Bronchial epithelial cell (primary cell): ENCODE measurements around the gene NTSR1. TPM values are rescaled to one million over a fixed set of nuclear protein-coding genes. Genes with fewer than 3 reads are reported as not detected.

Experiments
- DNase-seq: peaks from one replicate; pipeline ENCODE4 v3.0.0-alpha.2; 2010; ENCODE audit warnings: low read depth
- FAIRE-seq: peaks from 2 replicates; lab custom pipeline; 2011; peaks lifted over from hg19 to GRCh38; lab: Jason Lieb, UNC
- H3K27me3 ChIP-seq: 2 replicates; pipeline ENCODE4 v1.5.1; 2011; ENCODE audit warnings: low read length; ENCODE audit not compliant: control insufficient read depth, insufficient read depth
- H3K36me3 ChIP-seq: 2 replicates; pipeline ENCODE4 v1.5.1; 2011; ENCODE audit warnings: low read length; ENCODE audit not compliant: control insufficient read depth, insufficient read depth
- H3K4me3 ChIP-seq: 2 replicates; pipeline ENCODE4 v1.5.1; 2011; ENCODE audit warnings: mild to moderate bottlenecking, low read depth, low read length, control low read depth
- total RNA-seq: library from RNA; depleted of rRNA; stranded (reverse); fragments of >200 nt; gene quantifications from 2 replicates; pipeline ENCODE4 v1.2.1, GENCODE V29; 2014
- TF ChIP-seq, protein P1 (sequence below): IDR thresholded peaks from 2 replicates; pipeline ENCODE4 v1.5.1; 2011; ENCODE audit warnings: mild to moderate bottlenecking, moderate library complexity, low read length, control low read depth, inconsistent platforms; ENCODE audit not compliant: insufficient read depth, severe bottlenecking

The NTSR1 gene
- total RNA-seq, 1 donor from 2014 or later, result not detected

DNA sequence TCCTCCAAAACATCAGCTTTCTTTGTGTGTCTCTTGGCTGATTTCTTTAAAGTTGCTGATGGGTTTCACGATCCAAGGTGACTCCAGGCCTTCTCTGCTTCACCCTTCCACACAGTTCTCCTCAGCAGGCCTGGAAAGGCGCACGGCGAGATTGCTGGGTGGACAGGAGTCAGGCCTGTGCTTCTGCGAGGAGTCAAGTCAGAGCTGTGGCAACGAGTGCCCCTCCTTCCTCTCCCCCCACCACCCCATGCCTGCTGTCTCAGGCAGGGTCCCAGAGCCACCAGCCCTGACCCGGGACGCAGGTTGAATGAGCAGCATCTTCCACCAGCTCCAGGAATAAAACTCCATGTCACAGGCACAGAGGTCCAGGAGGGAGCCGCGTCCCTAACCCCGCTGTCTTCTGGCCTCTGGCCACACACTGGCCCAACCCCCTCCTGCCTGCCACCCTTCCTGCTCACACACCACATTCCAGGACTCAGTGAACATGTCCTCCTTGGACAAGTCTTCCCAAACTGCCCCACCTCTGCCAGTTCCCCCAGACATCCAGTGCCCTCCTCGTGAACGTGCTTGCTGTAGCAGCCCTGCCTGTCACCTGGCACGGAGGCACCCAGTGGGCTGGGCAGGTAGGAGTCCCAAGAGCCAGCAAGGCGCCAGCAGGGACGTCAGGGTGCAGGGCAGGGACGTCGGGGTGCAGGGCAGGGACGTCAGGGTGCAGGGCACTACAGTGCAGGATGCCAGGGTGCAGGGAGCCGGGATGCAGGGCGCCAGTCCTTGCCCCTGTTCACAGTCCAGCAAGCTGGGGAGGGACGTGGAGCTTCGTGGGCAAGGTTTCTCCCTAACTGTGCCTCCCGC, 7.2 kb upstream of the NTSR1 start:
- no peak for FAIRE-seq
- DNase-seq, result no peak
- no peaks in the 10 kb centered on the region for H3K36me3 ChIP-seq
- H3K27me3 ChIP-seq, result peaks cover 20% of the 10 kb centered on the region
- H3K4me3 ChIP-seq, result no peak overlapping the region
- TF ChIP-seq, protein P1, sequence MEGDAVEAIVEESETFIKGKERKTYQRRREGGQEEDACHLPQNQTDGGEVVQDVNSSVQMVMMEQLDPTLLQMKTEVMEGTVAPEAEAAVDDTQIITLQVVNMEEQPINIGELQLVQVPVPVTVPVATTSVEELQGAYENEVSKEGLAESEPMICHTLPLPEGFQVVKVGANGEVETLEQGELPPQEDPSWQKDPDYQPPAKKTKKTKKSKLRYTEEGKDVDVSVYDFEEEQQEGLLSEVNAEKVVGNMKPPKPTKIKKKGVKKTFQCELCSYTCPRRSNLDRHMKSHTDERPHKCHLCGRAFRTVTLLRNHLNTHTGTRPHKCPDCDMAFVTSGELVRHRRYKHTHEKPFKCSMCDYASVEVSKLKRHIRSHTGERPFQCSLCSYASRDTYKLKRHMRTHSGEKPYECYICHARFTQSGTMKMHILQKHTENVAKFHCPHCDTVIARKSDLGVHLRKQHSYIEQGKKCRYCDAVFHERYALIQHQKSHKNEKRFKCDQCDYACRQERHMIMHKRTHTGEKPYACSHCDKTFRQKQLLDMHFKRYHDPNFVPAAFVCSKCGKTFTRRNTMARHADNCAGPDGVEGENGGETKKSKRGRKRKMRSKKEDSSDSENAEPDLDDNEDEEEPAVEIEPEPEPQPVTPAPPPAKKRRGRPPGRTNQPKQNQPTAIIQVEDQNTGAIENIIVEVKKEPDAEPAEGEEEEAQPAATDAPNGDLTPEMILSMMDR, result no peak

DNA sequence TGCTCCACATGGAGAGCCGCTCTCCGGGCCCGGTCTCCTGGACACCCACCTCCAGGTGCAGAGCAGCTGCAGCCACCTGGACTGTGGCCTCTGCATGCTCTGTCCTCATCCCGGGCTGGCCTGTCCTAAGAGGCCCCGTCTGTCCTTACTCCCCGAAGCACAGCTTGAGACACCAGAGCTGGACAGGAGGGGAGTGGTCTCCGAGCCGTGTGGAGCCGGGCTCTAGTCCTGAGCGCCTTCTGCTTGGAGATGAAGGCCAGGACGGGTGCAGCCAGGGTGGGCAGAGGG, 6.7 kb upstream of the NTSR1 start:
- TF ChIP-seq, protein P1, result no peak
- FAIRE-seq (no peak), DNase-seq (no peak)
- H3K4me3 ChIP-seq, result no peak overlapping the region
- H3K36me3 ChIP-seq, result no peaks in the 10 kb centered on the region
- H3K27me3 ChIP-seq, result peaks cover 21% of the 10 kb centered on the region

DNA sequence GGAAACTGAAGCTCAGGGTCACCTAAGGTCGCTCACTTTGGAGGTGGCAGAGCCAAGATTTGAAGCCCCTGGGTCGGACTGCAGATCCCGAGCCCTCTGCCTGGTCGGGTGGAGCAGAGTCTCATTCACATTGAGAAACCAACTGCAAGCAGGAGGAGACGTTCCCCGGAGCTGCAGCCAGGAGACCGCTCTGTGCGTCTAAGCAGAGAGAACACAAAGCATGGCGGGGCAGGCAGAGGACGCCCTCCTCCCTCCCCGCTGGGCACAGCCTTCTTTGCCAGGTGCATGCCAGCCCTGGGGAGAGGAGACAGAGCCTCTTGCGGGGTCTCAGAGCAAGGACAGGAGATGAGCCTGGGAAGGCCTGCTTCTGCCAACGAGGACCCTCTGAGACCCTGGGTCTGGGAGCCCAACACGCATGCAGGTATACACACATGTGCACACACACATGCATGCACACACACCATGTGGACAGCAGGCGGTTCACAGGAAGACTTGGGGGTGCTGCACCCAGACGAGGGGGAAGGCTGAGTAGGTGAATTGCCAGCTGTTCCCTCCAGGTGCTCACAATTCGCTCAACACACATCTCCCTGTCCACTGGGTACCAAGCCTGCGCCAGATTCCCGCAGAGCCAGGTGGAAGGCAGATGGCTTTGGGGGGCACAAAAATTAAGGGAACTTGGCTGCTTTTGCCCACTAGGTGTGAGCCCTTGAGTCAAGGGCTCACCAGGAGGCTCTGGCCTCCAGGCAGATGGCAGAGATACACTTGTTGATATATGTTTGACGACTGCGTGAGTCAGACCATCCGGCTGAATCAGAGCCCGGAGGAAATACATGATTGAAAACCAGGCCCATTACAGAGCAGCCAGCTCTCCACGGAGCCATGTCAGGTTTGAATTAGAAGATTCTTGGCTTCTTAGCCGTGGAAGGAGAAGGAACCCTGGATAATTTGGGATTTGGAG, 5.5 kb upstream of the NTSR1 start:
- no peak for FAIRE-seq
- TF ChIP-seq, protein P1, result peak; percentile 49

DNA sequence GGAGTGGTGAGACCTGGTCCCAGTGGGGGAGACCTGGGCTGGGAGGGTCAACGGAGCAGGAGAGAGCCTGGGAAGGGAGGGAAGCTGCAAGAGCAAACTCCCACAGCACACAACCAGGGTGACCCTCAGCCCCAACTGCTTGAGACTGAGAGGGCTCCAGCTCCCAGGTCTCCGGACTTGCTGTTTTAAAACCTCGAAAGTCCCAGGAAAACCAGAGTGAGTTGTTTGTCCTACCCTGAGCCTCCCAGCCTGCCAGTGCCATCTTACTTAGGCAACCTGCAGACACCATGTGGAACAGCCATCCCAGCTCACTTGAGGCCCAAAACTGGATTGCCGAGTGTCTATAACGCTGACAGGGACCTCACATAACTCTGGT, 4.8 kb upstream of the NTSR1 start:
- TF ChIP-seq, protein P1, result no peak
- FAIRE-seq, result no peak
- H3K27me3 ChIP-seq, result peaks cover 22% of the 10 kb centered on the region

More for the DNA sequence above, 5.5 kb upstream of the NTSR1 start:
- no peaks in the 10 kb centered on the region for H3K36me3 ChIP-seq
- peak; percentile 91 for DNase-seq
- H3K4me3 ChIP-seq, result no peak overlapping the region
- H3K27me3 ChIP-seq, result peaks cover 22% of the 10 kb centered on the region

DNA sequence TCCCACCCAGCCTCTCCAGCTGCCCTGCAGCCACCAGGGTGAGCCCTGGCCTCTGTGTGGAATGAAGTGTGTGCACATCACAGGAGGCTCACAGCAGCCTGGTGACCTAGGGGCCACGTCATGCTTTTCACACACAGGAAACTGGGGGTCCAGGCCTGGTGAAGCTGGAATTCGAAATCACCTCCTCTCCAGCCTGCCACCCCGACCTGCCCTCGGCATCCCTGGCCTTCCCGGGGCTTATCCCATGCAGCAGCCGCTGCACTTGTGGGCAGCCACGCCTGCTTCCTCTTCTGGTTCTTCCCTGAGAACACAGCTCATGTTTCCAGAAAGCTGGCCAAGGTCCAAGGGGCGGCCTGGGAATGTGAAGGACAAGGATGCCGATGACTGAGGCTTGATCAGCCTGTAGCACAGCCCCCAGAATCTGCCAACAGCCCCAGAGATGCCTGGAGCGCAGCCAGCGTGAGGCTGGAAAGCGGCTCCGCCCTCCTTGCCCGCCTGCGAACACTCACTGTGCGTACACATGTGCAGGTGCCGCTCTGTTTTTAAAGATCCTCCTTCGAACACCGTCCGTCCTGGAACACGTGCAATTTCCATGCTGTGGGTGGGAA, 4.2 kb upstream of the NTSR1 start:
- no peak for FAIRE-seq
- no peaks in the 10 kb centered on the region for H3K36me3 ChIP-seq
- peaks cover 25% of the 10 kb centered on the region for H3K27me3 ChIP-seq
- peak; percentile 93 for DNase-seq
- H3K4me3 ChIP-seq, result no peak overlapping the region
- TF ChIP-seq, protein P1, result no peak

More for the DNA sequence above, 4.8 kb upstream of the NTSR1 start:
- H3K4me3 ChIP-seq, result no peak overlapping the region
- DNase-seq, result no peak
- no peaks in the 10 kb centered on the region for H3K36me3 ChIP-seq
